H9 (cell line): ENCODE measurements around the gene CALM1. TPM values are rescaled to one million over a fixed set of nuclear protein-coding genes. Genes with fewer than 3 reads are reported as not detected.

Experiments used
- DNase-seq: peaks from one replicate; pipeline ENCODE4 v3.0.0-alpha.2; 2017
- H2AFZ ChIP-seq: one replicate; pipeline ENCODE4 v1.6.1; 2013; ENCODE audit warnings: mild to moderate bottlenecking, low read length, control low read depth, moderate library complexity
- H2AK5ac ChIP-seq: 2 replicates; pipeline ENCODE4 v1.6.1; 2013; ENCODE audit warnings: low read length, control low read depth, mixed read lengths; ENCODE audit not compliant: insufficient read length
- H2BK120ac ChIP-seq: one replicate; pipeline ENCODE4 v1.6.1; 2013; ENCODE audit warnings: low read depth, mild to moderate bottlenecking, low read length, control low read depth, inconsistent platforms; ENCODE audit not compliant: poor library complexity, severe bottlenecking
- H2BK12ac ChIP-seq: 2 replicates; pipeline ENCODE4 v1.6.1; 2013; ENCODE audit warnings: low read length, control low read depth, mixed read lengths, low read depth; ENCODE audit not compliant: insufficient read length
- H2BK15ac ChIP-seq: 2 replicates; pipeline ENCODE4 v1.6.1; 2013; ENCODE audit warnings: low read depth, low read length, control low read depth
- H2BK20ac ChIP-seq: one replicate; pipeline ENCODE4 v1.6.1; 2013; ENCODE audit warnings: low read depth, mild to moderate bottlenecking, low read length, control low read depth, inconsistent platforms; ENCODE audit not compliant: poor library complexity, severe bottlenecking
- H2BK5ac ChIP-seq: 2 replicates; pipeline ENCODE4 v1.6.1; 2013; ENCODE audit warnings: low read length, control low read depth, mixed read lengths; ENCODE audit not compliant: insufficient read length
- H3K14ac ChIP-seq: 2 replicates; pipeline ENCODE4 v1.6.1; 2013; ENCODE audit warnings: low read length, control low read depth; ENCODE audit not compliant: insufficient read depth
- H3K18ac ChIP-seq: 2 replicates; pipeline ENCODE4 v1.6.1; 2013; ENCODE audit warnings: low read depth, mild to moderate bottlenecking, mixed read lengths, low read length, control low read depth; ENCODE audit not compliant: insufficient read length
- H3K23ac ChIP-seq: 2 replicates; pipeline ENCODE4 v1.6.1; 2013; ENCODE audit warnings: low read length, control low read depth, mixed read lengths, low read depth; ENCODE audit not compliant: insufficient read length
- H3K23me2 ChIP-seq: 2 replicates; pipeline ENCODE4 v1.6.1; 2013; ENCODE audit warnings: low read depth, mild to moderate bottlenecking, mixed read lengths, low read length, control low read depth; ENCODE audit not compliant: insufficient read length, poor library complexity, severe bottlenecking
- H3K27ac ChIP-seq: 2 replicates; pipeline ENCODE4 v1.5.1; 2013; ENCODE audit warnings: low read length, control low read depth, mixed read lengths, low read depth; ENCODE audit not compliant: insufficient read length
- H3K27me3 ChIP-seq: 2 replicates; pipeline ENCODE4 v1.6.1; 2013; ENCODE audit warnings: low read length, control low read depth, inconsistent platforms; ENCODE audit not compliant: insufficient read depth
- H3K4ac ChIP-seq: 2 replicates; pipeline ENCODE4 v1.6.1; 2013; ENCODE audit warnings: low read depth, mild to moderate bottlenecking, control low read depth, inconsistent platforms, low read length, moderate library complexity
- H3K4me1 ChIP-seq: 2 replicates; pipeline ENCODE4 v1.6.1; 2013; ENCODE audit warnings: low read length, control low read depth, inconsistent platforms; ENCODE audit not compliant: insufficient read depth
- H3K4me2 ChIP-seq: 2 replicates; pipeline ENCODE4 v1.6.1; 2013; ENCODE audit warnings: low read length, control low read depth, mixed read lengths; ENCODE audit not compliant: insufficient read length, insufficient read depth
- H3K56ac ChIP-seq: 2 replicates; pipeline ENCODE4 v1.6.1; 2013; ENCODE audit warnings: low read depth, mild to moderate bottlenecking, mixed read lengths, low read length, control low read depth; ENCODE audit not compliant: insufficient read length
- H3K79me1 ChIP-seq: 2 replicates; pipeline ENCODE4 v1.6.1; 2013; ENCODE audit warnings: low read depth, mild to moderate bottlenecking, moderate library complexity, low read length, control low read depth, inconsistent platforms; ENCODE audit not compliant: insufficient read depth, poor library complexity, severe bottlenecking
- H3K79me2 ChIP-seq: 2 replicates; pipeline ENCODE4 v1.6.1; 2013; ENCODE audit warnings: low read length, control low read depth, inconsistent platforms; ENCODE audit not compliant: insufficient read depth
- H3K9ac ChIP-seq: 2 replicates; pipeline ENCODE4 v1.6.1; 2013; ENCODE audit warnings: low read length, control low read depth, mixed read lengths; ENCODE audit not compliant: insufficient read length; ENCODE audit errors: extremely low read depth
- H3K9me3 ChIP-seq: one replicate; pipeline ENCODE4 v1.6.1; 2013; ENCODE audit warnings: low read depth, low read length, inconsistent platforms; ENCODE audit not compliant: control insufficient read depth
- H3T11ph ChIP-seq: one replicate; pipeline ENCODE4 v1.6.1; 2013; ENCODE audit warnings: mild to moderate bottlenecking, low read length, control low read depth, inconsistent platforms
- H4K20me1 ChIP-seq: one replicate; pipeline ENCODE4 v1.6.1; 2013; ENCODE audit not compliant: control insufficient read depth, insufficient read length, insufficient read depth
- H4K5ac ChIP-seq: 2 replicates; pipeline ENCODE4 v1.6.1; 2013; ENCODE audit warnings: low read depth, mild to moderate bottlenecking, mixed read lengths, low read length, control low read depth; ENCODE audit not compliant: insufficient read length
- H4K8ac ChIP-seq: replicated peaks from 2 replicates; pipeline ENCODE4 v1.6.1; 2013; ENCODE audit warnings: low read length, control low read depth, mixed read lengths, low read depth; ENCODE audit not compliant: insufficient read length
- H4K91ac ChIP-seq: 2 replicates; pipeline ENCODE4 v1.6.1; 2013; ENCODE audit warnings: low read depth, mild to moderate bottlenecking, moderate library complexity, mixed read lengths, low read length, control low read depth; ENCODE audit not compliant: insufficient read length
- H3K27ac Mint-ChIP-seq, 3 experiments: 2 replicates in 2 of 3; 3 replicates in 1 of 3; pipeline ENCODE4 v1.8.0; 2020 to 2021; ENCODE audit warnings: mixed read lengths in 3 of 3, mild to moderate bottlenecking in 1 of 3, moderate library complexity in 1 of 3
- H3K27me3 Mint-ChIP-seq: 2 replicates; pipeline ENCODE4 v1.8.0; 2021; ENCODE audit warnings: low read depth, mild to moderate bottlenecking, moderate library complexity, mixed read lengths
- H3K36me3 Mint-ChIP-seq, 3 experiments: 2 replicates in 2 of 3; 3 replicates in 1 of 3; pipeline ENCODE4 v1.8.0; 2020 to 2021; ENCODE audit warnings: low read depth in 3 of 3, mixed read lengths in 3 of 3; ENCODE audit not compliant: insufficient read depth in 1 of 3
- H3K4me1 Mint-ChIP-seq, 2 experiments: 2 replicates each; pipeline ENCODE4 v1.8.0; 2020; ENCODE audit warnings: mixed read lengths in 2 of 2
- H3K4me3 Mint-ChIP-seq, 2 experiments: 2 replicates in 1 of 2; 3 replicates in 1 of 2; pipeline ENCODE4 v1.8.0; 2020 to 2021; ENCODE audit warnings: mild to moderate bottlenecking in 2 of 2, mixed read lengths in 2 of 2, moderate library complexity in 1 of 2
- H3K9me3 Mint-ChIP-seq, 2 experiments: 2 replicates in 1 of 2; 3 replicates in 1 of 2; pipeline ENCODE4 v1.8.0; 2020; ENCODE audit warnings: mild to moderate bottlenecking in 2 of 2, mixed read lengths in 2 of 2, moderate library complexity in 1 of 2
- CTCF ChIP-seq: fragments of 200-600 bp; sonication (generic); conservative IDR thresholded peaks from 3 replicates; pipeline ENCODE4 v1.8.0; 2021; ENCODE audit warnings: antibody characterized with exemption, mild to moderate bottlenecking
- WGBS: extraction: QIAGEN DNeasy Blood & Tissue Kit; methylation state at CpG from one replicate; pipeline ENCODE4 v1.1.7; 2013; ENCODE audit warnings: missing lambda C conversion rate, low lambda C conversion rate, mixed read lengths; ENCODE audit not compliant: insufficient read length; ENCODE audit errors: extremely low coverage; 5-methylcytosine and 5-hydroxymethylcytosine counted together
- total RNA-seq: library from RNA; stranded (reverse); gene quantifications from 2 replicates; pipeline ENCODE4 v1.2.1, GENCODE V29; 2021

CALM1 gene
- total RNA-seq, 1 experiment from 2014 or later, result 354 TPM

GRCh38 chr14:90451443-90451842 lies 54.6 kb downstream of the CALM1 start:
- Histone ChIP-seq H2AK5ac (no peak overlapping the region), H3K18ac (no peak overlapping the region), H3K9ac (no peak overlapping the region), H4K91ac (no peak overlapping the region), H3K27ac (no peak overlapping the region), H4K20me1 (no peaks in the 10 kb centered on the region), H2BK120ac (no peak overlapping the region), H3K56ac (no peak overlapping the region), H4K5ac (no peak overlapping the region), H3K4me1 (peaks cover 3% of the 10 kb centered on the region; the same call in 1 of the 2 replicates), H3K27me3 (no peaks in the 10 kb centered on the region; the same call in 1 of the 2 replicates), H3K9me3 (no peaks in the 10 kb centered on the region), H3K4me2 (no peak overlapping the region), H3K23me2 (no peaks in the 10 kb centered on the region), H3T11ph (no peak overlapping the region), H2BK5ac (no peak overlapping the region), H3K79me1 (no peaks in the 10 kb centered on the region), H3K14ac (0 out of 2 replicates have a peak overlapping the region, but pooled peaks have one; percentile 28), H3K79me2 (no peaks in the 10 kb centered on the region; the same call in 1 of the 2 replicates), H2BK12ac (no peak overlapping the region), H2BK15ac (no peak overlapping the region), H4K8ac (no peak overlapping the region), H2BK20ac (no peak overlapping the region), H2AFZ (no peak overlapping the region), H3K4ac (no peak overlapping the region), H3K23ac (no peak overlapping the region)
- H3K4me1 Mint-ChIP-seq, result peaks cover 10 to 18% of the 10 kb centered on the region in 2 experiments
- TF ChIP-seq CTCF, result no peak
- peaks cover 2% of the 10 kb centered on the region for H3K27me3 Mint-ChIP-seq
- no peak overlapping the region for H3K4me3 Mint-ChIP-seq
- DNase-seq, result no peak
- no CpG with 5 or more reads among the region's 13 CpGs for WGBS
- H3K9me3 Mint-ChIP-seq, result peaks cover 0 to 4% of the 10 kb centered on the region in 2 experiments; a peak in 4 of 5 replicates
- H3K36me3 Mint-ChIP-seq, result no peaks in the 10 kb centered on the region
- no peak overlapping the region for H3K27ac Mint-ChIP-seq
